GM03348 (cell line): ENCODE measurements around the gene UNC80.

Source experiments
- DNase-seq: peaks from one replicate; pipeline ENCODE4 v3.0.0; 2012; ENCODE audit warnings: low spot score

Gene UNC80

GRCh38 chr2:209908511-209908910, 136.9 kb downstream of the UNC80 start:
- no peak for DNase-seq

- DNase-seq = no peak
Observed at GRCh38 chr2:209911486-209911885, 139.9 kb downstream of the UNC80 start.

GRCh38 chr2:209913786-209914345, 142.2 kb downstream of the UNC80 start:
- DNase-seq = no peak

- no peak for DNase-seq
Observed at GRCh38 chr2:209917154-209917771, 145.6 kb downstream of the UNC80 start.

GRCh38 chr2:209918251-209918650, 146.6 kb downstream of the UNC80 start:
- no peak for DNase-seq

- DNase-seq = no peak
Observed at GRCh38 chr2:209922116-209922515, 150.5 kb downstream of the UNC80 start.

- no peak for DNase-seq
Observed at GRCh38 chr2:209929369-209929768, 157.7 kb downstream of the UNC80 start.

GRCh38 chr2:209933499-209934483, 162.2 kb downstream of the UNC80 start:
- DNase-seq = peak; percentile 59

- DNase-seq = no peak
Observed at GRCh38 chr2:209936106-209936666, 164.6 kb downstream of the UNC80 start.

GRCh38 chr2:209937893-209938292, 166.3 kb downstream of the UNC80 start:
- no peak for DNase-seq

- no peak for DNase-seq
Observed at GRCh38 chr2:209938906-209939305, 167.3 kb downstream of the UNC80 start.

GRCh38 chr2:209940936-209941335, 169.3 kb downstream of the UNC80 start:
- no peak for DNase-seq

GRCh38 chr2:209942426-209942825, 170.8 kb downstream of the UNC80 start:
- DNase-seq = no peak

- no peak for DNase-seq
Observed at GRCh38 chr2:209942936-209943605, 171.4 kb downstream of the UNC80 start.

- DNase-seq = no peak
Observed at GRCh38 chr2:209943776-209944175, 172.1 kb downstream of the UNC80 start.

- no peak for DNase-seq
Observed at GRCh38 chr2:209946539-209946938, 174.9 kb downstream of the UNC80 start.

GRCh38 chr2:209956271-209956670, 184.6 kb downstream of the UNC80 start:
- DNase-seq = no peak

GRCh38 chr2:209958016-209958415, 186.4 kb downstream of the UNC80 start:
- DNase-seq = no peak

GRCh38 chr2:209960045-209960444, 188.4 kb downstream of the UNC80 start:
- no peak for DNase-seq

GRCh38 chr2:209960676-209961630, 189.3 kb downstream of the UNC80 start:
- DNase-seq = peak; percentile 50

GRCh38 chr2:209965723-209966122, 194.1 kb downstream of the UNC80 start:
- DNase-seq = no peak
